MM.1S (cell line): ENCODE measurements around the gene LNP1.

ENCODE experiments used
- EZH2 ChIP-seq: fragments of 300-600 bp; sonication (generic); optimal IDR thresholded peaks from 2 replicates; pipeline ENCODE3; 2017; ENCODE audit warnings: low read depth, mild to moderate bottlenecking, antibody characterized with exemption, low read length, mixed read lengths
- EZH2phosphoT487 ChIP-seq: fragments of 300-600 bp; sonication (generic); IDR thresholded peaks from 2 replicates; pipeline ENCODE4 v1.6.1; 2018; ENCODE audit warnings: antibody characterized with exemption, low read length
- TF ChIP-seq, protein P1 (sequence below): fragments of 300-600 bp; sonication (generic); IDR thresholded peaks from 2 replicates; pipeline ENCODE4 v1.5.1; 2016; ENCODE audit warnings: antibody characterized with exemption, low read length, mixed read lengths

DNA sequence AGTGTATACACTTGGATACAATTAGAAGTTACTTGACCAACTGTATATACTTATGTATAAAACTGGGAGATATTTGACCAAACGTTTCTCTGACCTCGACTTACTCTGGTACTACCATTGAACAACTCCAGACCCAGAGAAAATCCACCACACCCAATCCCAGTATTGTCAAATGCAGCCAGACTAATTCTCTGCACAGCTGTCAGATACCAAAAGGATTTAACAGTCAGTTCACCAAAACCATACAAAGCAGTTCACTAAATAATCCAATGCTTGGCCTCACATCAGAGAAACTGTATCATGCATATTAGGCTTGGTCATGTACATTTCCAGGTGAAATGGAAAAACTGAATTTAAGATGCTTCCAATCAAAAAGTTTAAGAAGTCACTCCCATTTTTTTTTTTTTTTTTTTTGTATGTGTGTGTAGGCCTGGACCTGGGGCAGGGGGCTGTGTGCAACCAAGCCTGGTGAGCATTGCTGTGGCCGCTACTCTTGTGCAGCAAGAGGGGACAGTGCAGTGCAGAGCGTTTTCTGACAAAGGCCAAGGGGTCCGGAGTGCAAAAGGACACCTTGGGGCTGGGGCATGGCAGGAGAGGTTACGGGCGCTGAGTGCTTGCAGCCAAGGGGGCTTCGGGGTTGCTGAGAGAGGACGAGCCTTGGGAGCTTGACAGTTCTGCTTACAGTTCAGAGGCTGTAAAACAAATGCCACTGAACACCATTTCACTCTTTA, 1.8 kb upstream of the LNP1 start:
- TF ChIP-seq, protein P1, sequence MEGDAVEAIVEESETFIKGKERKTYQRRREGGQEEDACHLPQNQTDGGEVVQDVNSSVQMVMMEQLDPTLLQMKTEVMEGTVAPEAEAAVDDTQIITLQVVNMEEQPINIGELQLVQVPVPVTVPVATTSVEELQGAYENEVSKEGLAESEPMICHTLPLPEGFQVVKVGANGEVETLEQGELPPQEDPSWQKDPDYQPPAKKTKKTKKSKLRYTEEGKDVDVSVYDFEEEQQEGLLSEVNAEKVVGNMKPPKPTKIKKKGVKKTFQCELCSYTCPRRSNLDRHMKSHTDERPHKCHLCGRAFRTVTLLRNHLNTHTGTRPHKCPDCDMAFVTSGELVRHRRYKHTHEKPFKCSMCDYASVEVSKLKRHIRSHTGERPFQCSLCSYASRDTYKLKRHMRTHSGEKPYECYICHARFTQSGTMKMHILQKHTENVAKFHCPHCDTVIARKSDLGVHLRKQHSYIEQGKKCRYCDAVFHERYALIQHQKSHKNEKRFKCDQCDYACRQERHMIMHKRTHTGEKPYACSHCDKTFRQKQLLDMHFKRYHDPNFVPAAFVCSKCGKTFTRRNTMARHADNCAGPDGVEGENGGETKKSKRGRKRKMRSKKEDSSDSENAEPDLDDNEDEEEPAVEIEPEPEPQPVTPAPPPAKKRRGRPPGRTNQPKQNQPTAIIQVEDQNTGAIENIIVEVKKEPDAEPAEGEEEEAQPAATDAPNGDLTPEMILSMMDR: no peak
- TF ChIP-seq EZH2: no peak
- no peak for TF ChIP-seq EZH2phosphoT487
